Kidney (tissue), 14 donors: ENCODE data around the gene SERINC5. TPM values are rescaled to one million over a fixed set of nuclear protein-coding genes. Genes with fewer than 3 reads are reported as not detected.

ENCODE experiments used
- DNase-seq, 5 donors: peaks; one replicate each; pipeline ENCODE4 v3.0.0-alpha.2; 2013 to 2020
- FAIRE-seq: peaks from 2 replicates; lab custom pipeline; 2012; peaks lifted over from hg19 to GRCh38; lab: Jason Lieb, UNC
- H3K27ac ChIP-seq, 2 donors: one replicate each; pipeline ENCODE4 v1.7.0; 2013; ENCODE audit warnings: low read depth in 2 of 2, low read length in 2 of 2, inconsistent platforms in 1 of 2
- H3K27me3 ChIP-seq: one replicate; pipeline ENCODE4 v1.7.1; 2013; ENCODE audit warnings: low read length, inconsistent platforms; ENCODE audit not compliant: control insufficient read depth, insufficient read depth
- H3K36me3 ChIP-seq, 3 donors: one replicate each; pipeline versions ENCODE4 v1.7.0 to v1.7.1; 2013; ENCODE audit warnings: low read length in 3 of 3, control low read depth in 1 of 3, inconsistent platforms in 1 of 3; ENCODE audit not compliant: insufficient read depth in 3 of 3, control insufficient read depth in 2 of 3
- H3K4me1 ChIP-seq, 3 donors: one replicate each; pipeline versions ENCODE4 v1.7.0 to v1.7.1; 2013; ENCODE audit warnings: low read length in 3 of 3, inconsistent platforms in 1 of 3, low read depth in 1 of 3; ENCODE audit not compliant: control insufficient read depth in 2 of 3, insufficient read depth in 2 of 3
- H3K4me3 ChIP-seq, 3 donors: one replicate each; pipeline versions ENCODE4 v1.7.0 to v1.8.1; 2013; ENCODE audit warnings: low read length in 3 of 3, control low read depth in 1 of 3, inconsistent platforms in 1 of 3
- H3K9ac ChIP-seq, 3 donors: one replicate each; pipeline versions ENCODE4 v1.7.0 to v1.7.1; 2013; ENCODE audit warnings: low read length in 3 of 3, control low read depth in 1 of 3, inconsistent platforms in 1 of 3
- H3K9me3 ChIP-seq, 3 donors: one replicate each; pipeline versions ENCODE4 v1.7.0 to v1.7.1; 2013; ENCODE audit warnings: low read length in 3 of 3, control low read depth in 1 of 3, inconsistent platforms in 1 of 3; ENCODE audit not compliant: control insufficient read depth in 2 of 3, insufficient read depth in 1 of 3
- intact Hi-C: fragments of 100-400 bp; cut with DNase I; formaldehyde crosslinking; loops from one replicate; pipeline ENCODE4 v1.11.1; 2022
- polyA plus RNA-seq: library from polyadenylated mRNA; stranded (reverse); fragments of 350-450 nt; fragmentation: Illumina TruSeq; extraction: RNeasy Lipid Tissue Mini Kit (QIAGEN cat#74804); gene quantifications from one replicate; pipeline ENCODE4 v1.2.3, GENCODE V29; 2014; ENCODE audit warnings: low read depth, low replicate concordance; ENCODE audit not compliant: insufficient read depth
- total RNA-seq: library from RNA; stranded (reverse); fragmentation: NEBNext Ultra II Directional; extraction: Animal tissue kit (Norgen Biotek cat#: 25700); gene quantifications from one replicate; pipeline ENCODE4 v1.2.1, GENCODE V29; 2021
- TF ChIP-seq, protein P1 (sequence below): IDR thresholded peaks from 3 replicates; pipeline ENCODE4 v1.5.1; 2012; ENCODE audit warnings: mild to moderate bottlenecking, moderate library complexity, borderline replicate concordance; ENCODE audit not compliant: insufficient read depth; ENCODE audit errors: extremely low read depth
- donor health status: control.
- donor health status: control.
- donor health status: control.
- donor health status: control.
- donor health status: control.
- donor health status: DM: yes; HTN: yes; CAD: no.
- donor health status: Normal renal cell carcinoma (clear cell type).

Gene SERINC5
- total and polyA plus RNA-seq, 2 donors from 2014 or later, result 3.9 to 23.8 TPM

DNA sequence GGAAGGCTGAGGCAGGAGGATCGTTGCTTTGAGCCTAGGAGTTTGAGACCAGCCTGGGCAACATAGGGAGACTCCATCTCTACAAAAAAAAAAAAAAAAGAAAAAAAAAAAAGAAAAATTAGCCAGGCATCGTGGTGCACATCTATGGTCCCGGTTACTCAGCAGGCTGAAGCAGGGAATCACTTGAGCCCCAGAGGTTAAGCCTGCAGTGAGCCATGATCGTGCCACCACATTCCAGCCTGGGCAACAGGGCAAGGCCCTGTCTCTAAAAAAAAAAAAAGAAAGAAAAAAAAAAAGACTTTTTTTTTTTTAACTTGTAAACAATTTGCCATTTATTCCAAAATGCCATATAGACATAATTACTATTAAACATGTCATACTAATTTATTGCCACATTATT, 64.5 kb downstream of the SERINC5 start:
- Histone ChIP-seq H3K9me3 (no peaks in the 10 kb centered on the region), H3K27ac (peak overlapping the region in 1 of 2 donors; percentile 17), H3K9ac (no peak overlapping the region), H3K4me1 (peaks cover 0 to 13% (median 13%) of the 10 kb centered on the region in 3 donors), H3K36me3 (no peaks in the 10 kb centered on the region), H3K4me3 (no peak overlapping the region), H3K27me3 (no peaks in the 10 kb centered on the region)
- FAIRE-seq (no peak), DNase-seq (no peak)
- TF ChIP-seq, protein P1, sequence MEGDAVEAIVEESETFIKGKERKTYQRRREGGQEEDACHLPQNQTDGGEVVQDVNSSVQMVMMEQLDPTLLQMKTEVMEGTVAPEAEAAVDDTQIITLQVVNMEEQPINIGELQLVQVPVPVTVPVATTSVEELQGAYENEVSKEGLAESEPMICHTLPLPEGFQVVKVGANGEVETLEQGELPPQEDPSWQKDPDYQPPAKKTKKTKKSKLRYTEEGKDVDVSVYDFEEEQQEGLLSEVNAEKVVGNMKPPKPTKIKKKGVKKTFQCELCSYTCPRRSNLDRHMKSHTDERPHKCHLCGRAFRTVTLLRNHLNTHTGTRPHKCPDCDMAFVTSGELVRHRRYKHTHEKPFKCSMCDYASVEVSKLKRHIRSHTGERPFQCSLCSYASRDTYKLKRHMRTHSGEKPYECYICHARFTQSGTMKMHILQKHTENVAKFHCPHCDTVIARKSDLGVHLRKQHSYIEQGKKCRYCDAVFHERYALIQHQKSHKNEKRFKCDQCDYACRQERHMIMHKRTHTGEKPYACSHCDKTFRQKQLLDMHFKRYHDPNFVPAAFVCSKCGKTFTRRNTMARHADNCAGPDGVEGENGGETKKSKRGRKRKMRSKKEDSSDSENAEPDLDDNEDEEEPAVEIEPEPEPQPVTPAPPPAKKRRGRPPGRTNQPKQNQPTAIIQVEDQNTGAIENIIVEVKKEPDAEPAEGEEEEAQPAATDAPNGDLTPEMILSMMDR, result no peak
- intact Hi-C loops, result no loop called here

DNA sequence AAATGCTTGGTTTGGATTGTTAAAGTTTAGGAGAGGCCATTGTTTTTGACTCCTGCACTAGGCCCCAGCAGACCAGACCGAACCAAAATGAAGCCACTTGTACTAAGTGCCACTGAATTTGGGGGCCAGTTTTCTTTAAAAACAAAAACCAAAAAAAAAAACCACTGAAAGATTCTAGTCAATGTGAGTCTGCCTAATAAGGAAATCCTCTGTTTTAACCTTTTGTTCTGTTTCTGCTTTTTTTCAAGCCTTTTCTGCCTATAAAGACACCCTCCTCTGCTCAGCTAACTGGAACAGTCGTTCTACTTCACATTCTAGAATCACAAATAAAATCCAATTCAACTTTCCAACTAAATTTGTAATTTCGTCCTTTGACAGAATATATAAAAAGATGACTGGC, 64.9 kb downstream of the SERINC5 start:
- H3K36me3 ChIP-seq, result no peaks in the 10 kb centered on the region
- DNase-seq (no peak), FAIRE-seq (no peak)
- no peak overlapping the region for H3K9ac ChIP-seq
- H3K4me3 ChIP-seq, result no peak overlapping the region
- H3K9me3 ChIP-seq, result no peaks in the 10 kb centered on the region
- peaks cover 0 to 13% (median 13%) of the 10 kb centered on the region in 3 donors for H3K4me1 ChIP-seq
- no peak overlapping the region for H3K27ac ChIP-seq
- H3K27me3 ChIP-seq, result no peaks in the 10 kb centered on the region
- intact Hi-C loops, result no loop called here
- TF ChIP-seq, protein P1, result no peak

DNA sequence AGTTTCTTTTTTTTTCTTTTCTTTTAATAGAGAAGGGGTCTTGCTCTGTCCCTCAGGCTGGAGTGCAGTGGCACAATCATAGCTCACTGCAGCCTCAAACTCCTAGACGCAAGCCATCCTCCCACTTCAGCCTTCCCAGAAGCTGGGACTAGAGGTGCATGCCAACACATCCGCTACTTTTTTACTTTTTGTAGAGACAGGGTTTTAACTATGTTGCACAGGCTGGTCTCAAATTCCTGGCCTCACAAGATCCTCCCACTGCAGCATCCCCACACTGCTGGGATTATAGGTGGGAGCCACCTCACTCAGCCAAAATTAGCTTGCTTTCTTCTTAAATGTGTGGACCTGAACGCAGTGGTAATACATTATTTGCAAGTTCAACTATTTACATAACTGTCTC, 66.1 kb downstream of the SERINC5 start:
- FAIRE-seq, result no peak
- TF ChIP-seq, protein P1, result no peak
- no peak overlapping the region for H3K4me3 ChIP-seq
- H3K9ac ChIP-seq, result no peak overlapping the region
- H3K9me3 ChIP-seq, result no peaks in the 10 kb centered on the region
- intact Hi-C loops, result no loop called here
- H3K27ac ChIP-seq, result no peak overlapping the region
- no peaks in the 10 kb centered on the region for H3K27me3 ChIP-seq
- H3K4me1 ChIP-seq, result peaks cover 0 to 13% (median 13%) of the 10 kb centered on the region in 3 donors
- DNase-seq, result no peak
- no peaks in the 10 kb centered on the region for H3K36me3 ChIP-seq

DNA sequence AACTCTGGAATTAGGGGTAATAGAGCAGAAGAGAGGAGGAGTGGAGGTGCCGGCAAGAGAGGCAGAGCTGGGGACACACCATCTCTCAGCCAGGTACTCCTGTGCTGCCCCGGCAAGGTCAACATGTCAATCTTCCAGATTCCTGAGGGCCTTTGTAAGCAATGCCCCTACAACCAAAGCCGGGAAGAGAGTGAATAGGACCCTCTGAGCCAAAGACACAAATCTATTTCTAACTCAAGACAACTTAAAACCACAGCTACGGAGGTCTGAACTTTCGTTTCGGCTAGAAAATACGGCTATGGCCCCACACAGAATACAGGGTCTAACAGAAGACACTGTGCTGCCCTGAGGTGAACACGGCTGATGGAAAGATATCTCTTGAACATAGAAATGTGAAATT, 66.6 kb downstream of the SERINC5 start:
- TF ChIP-seq, protein P1, result no peak
- FAIRE-seq (no peak), DNase-seq (no peak)
- no peak overlapping the region for H3K9ac ChIP-seq
- no peak overlapping the region for H3K27ac ChIP-seq
- no peaks in the 10 kb centered on the region for H3K27me3 ChIP-seq
- intact Hi-C loops, result no loop called here
- H3K4me1 ChIP-seq, result peaks cover 0 to 12% (median 12%) of the 10 kb centered on the region in 3 donors
- no peaks in the 10 kb centered on the region for H3K9me3 ChIP-seq
- H3K36me3 ChIP-seq, result no peaks in the 10 kb centered on the region
- H3K4me3 ChIP-seq, result no peak overlapping the region
